Cardiac septum (tissue), 1 donor: ENCODE data around the gene PPARGC1A. TPM values are rescaled to one million over a fixed set of nuclear protein-coding genes. Genes with fewer than 3 reads are reported as not detected.

Source experiments
- DNase-seq: peaks from one replicate; pipeline ENCODE4 v3.0.0-alpha.2; 2020; ENCODE audit warnings: low spot score
- intact Hi-C: fragments of 100-400 bp; cut with DNase I; formaldehyde crosslinking; loops from one replicate; pipeline ENCODE4 v1.14.0; 2022
- total RNA-seq: library from RNA; stranded (reverse); fragmentation: NEBNext Ultra II Directional; extraction: Animal tissue kit (Norgen Biotek cat#: 25700); gene quantifications from one replicate; pipeline ENCODE4 v1.2.1, GENCODE V29; 2021
- donor health status: DM: no; HTN: no; CAD: no.

The PPARGC1A gene
- total RNA-seq, 1 donor from 2014 or later: 99.6 TPM

DNA sequence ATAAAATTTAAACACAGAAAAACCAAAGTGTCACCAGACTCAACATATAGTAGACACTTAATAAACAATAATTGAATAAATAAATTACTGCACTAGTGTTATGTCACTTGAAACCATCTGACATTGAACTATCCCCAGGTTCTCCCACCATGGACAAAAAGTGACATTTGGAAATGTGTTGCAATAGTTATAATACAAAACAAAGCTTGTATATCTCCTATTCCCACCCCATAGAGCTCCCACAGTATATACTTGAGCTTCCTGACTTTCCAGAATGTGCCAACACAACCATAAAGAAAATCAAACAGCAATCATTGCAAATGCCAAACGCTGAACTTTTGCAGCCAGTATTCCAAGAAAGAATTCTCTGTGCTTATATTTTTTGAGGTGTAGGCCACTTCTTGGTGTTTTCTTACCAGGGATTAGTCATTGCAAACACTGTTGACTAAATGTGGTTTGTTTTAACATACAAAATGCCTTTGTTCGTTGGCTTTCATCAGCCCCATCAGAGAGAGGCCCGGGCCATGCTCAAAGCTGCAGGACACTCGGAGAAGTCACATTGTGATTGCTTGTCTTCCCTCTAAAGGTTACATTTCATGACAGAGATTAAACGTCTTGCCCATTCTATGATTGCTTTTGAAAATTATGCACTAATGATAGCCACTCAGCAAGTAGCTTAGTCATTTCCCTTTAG, 33.8 kb downstream of the PPARGC1A start:
- intact Hi-C loops: loop anchor here (10.0 kb wide), 1 partner anchor 389 kb away; no protein-coding TSS in a partner anchor
- no peak for DNase-seq

DNA sequence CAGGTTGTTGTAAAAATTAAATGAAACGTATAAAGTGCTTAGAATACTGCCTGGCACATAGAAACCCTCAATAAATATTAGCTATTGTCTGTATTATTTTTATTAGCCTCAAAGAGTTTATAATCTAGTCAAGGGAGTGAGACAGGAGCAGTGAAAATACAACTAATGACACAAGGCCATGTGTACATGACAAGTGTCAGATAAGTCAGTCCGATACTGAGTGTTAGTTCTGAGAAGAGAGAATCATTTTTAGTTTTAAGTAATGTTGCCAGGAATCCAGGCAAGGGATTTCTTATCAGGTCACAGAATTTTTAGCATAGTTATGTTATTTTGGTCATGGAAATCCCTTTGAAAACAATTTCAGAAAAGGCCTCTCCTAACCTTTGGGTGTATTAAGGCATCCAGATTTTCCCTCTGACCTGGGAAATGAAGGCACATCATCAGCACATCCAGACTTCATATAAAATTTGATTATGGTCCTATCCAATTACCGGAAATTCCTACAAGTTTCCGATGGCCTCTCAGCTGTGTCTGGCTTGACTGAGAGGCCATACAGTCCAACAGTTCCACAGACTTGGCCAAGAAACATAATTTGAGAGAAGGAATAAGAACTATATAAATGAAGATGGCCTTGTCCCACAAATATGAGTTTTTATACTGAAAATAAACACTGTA, 35.7 kb downstream of the PPARGC1A start:
- no peak for DNase-seq
- intact Hi-C loops: loop anchor here (10.0 kb wide), 1 partner anchor 391 kb away; no protein-coding TSS in a partner anchor

- intact Hi-C loops: loop anchor here (10.0 kb wide), 1 partner anchor 393 kb away; no protein-coding TSS in a partner anchor
- no peak for DNase-seq
Observed at GRCh38 chr4:23851464-23851863, 38.4 kb downstream of the PPARGC1A start.

DNA sequence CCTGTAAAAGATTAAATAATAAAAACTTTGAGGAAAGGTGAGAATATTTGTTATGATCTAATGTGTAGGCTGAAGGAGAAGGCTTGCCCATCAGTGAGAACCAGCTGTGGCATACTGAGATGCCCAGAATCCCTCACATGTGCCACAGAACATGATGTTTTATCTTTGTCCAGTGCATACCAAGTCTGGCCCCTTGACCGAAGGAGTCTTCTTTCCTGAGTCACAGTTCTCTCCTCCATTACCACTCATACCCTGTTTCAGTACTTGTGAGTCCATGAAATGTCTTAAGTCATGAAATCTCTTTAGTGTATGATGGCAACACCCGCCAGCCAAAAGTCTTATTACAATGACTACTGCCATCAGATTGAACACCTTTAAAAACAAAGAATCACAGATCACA, 42.7 kb downstream of the PPARGC1A start:
- no peak for DNase-seq
- intact Hi-C loops: no loop called here

GRCh38 chr4:23844961-23845360, 44.9 kb downstream of the PPARGC1A start:
- DNase-seq: no peak
- intact Hi-C loops: no loop called here

DNA sequence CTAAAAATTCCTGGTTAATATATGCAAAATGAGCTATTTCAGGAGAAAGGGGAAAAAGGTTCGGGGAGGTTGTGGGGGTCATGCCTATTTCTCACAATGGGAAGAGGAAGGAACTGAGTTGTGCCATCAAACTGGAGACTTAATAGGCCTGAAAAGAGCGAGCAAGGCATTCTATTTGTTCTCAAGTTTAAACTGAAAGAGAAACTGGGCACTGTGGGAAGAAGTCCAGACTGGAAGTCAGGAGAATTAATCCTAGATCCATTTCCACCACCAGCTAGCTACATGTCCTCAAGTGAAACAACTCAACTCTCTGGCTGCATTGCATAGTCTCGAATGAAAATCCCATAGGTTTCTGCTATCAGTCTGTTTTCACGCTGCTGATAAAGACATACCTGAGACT, 50.6 kb downstream of the PPARGC1A start:
- intact Hi-C loops: no loop called here
- DNase-seq: no peak

- DNase-seq: no peak
- intact Hi-C loops: no loop called here
Observed at GRCh38 chr4:23838607-23839006, 51.2 kb downstream of the PPARGC1A start.

DNA sequence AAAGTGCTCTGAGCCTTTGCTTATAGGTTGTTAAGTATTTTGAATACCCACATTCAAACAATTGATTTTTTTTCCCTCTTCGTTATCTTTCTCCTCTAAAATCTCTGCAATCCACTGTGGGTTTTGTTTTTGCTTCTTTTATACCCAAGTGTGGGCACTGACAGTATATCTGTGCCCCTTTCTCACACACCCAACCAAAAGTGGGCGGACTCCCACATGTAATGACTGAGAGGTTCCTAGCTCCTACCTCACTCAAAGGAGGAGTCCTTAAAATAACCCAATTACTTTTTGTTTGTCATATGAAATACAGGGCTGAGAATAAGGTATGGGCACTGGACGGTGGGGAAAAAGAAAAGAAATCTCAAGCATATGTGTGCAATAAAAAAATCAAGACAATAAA, 51.7 kb downstream of the PPARGC1A start:
- intact Hi-C loops: no loop called here
- no peak for DNase-seq

- intact Hi-C loops: no loop called here
- no peak for DNase-seq
Observed at GRCh38 chr4:23837371-23837770, 52.5 kb downstream of the PPARGC1A start.

DNA sequence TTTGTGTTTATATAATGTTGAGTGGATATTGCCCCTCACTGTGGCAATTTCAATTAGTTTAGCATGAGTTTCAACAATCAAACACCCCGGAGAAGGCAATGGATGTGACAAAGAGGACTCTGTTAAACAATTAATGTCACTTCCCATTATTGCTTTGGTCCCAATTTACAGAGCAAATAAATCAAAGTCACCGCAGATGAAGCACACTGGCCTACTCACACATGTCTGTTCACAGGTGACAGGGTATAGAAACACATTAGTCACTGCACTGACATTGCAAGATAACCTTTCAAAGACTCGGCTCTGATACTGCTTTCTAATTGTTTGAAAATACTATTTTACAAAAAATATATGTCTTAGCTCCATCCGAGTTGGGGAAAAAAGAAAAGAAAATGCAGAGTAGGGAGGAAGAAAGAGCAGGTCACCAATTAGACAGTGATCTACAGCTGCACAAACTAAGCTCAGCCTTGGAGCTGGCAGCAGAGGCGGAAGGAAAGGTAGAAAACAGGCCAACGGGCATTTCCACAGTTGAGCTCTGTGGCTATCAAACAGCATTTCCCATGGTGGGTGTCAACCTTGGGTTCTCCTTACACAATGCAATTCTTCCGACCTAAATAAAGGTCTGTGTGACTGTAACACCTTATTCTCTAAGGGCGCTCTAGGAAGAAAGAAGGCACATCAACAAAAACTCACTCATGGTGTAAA, 53.9 kb downstream of the PPARGC1A start:
- intact Hi-C loops: no loop called here
- DNase-seq: no peak

DNA sequence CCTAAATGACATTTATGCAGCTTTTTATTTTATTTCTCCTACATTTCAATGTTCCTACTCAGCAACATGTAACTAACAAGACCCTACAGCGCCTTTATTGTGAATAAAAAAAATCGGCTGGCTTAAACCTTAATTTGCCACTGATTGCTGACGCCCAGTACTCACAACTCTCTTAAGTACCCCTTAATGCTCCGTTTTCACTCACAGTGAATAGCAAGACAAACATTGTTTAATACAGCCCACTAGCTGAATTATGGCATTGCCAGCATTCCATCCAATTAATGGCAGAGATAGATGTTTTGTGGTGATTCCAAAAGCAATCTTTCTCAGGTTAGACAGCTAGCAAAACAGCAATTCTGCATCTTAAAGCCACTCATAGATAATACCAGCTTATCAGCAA, 61.1 kb downstream of the PPARGC1A start:
- no peak for DNase-seq
- intact Hi-C loops: no loop called here

DNA sequence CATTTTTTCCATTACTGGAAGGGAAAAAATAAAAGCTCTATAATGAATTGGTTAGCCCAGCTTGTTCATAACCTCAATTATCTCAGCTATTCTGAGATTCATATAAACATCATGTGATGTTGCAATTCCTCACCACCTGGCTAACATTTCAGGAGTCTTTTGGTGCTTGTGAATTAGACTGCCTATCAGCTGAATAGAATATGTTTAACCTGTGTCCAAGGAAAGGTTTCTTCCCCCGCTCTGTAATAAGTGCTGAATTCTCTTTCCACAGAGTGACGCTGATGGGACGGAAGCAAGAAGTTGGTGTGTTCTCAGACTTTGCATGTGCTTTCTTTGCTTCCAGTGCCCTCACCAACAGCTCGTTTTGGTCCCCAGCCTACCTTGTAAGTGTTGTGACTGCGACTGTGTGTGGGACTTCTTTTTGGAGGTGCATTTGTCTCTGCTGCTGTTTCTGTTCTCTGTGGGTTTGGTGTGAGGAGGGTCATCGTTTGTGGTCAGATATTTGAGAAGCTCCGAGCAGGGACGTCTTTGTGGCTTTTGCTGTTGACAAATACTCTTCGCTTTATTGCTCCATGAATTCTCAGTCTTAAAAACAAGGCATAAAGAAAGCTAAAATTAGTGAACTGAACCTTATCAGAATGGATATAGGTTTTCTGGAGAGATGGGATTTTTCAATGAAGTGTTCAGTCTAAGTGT, 61.7 kb downstream of the PPARGC1A start:
- intact Hi-C loops: no loop called here

DNA sequence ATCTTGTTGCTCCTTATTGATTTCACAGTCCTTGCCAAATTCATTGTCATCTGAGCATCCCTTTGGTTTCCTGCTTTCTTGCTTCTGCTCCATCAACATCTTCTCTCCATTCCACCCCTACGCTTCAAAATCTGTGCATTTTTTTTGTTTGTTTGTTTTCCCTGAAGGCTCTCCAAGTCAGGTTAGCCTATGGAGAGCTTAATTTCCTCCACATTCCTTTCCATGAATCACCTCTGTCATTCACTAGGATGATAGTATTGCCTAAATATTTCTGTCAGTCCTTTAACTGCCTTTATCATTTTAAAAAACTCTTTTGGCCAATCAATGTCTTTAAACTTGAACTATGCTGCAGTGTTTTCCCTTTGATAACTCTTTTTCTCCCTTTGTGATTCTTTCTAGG, 67.7 kb downstream of the PPARGC1A start:
- DNase-seq: no peak
- intact Hi-C loops: no loop called here

More for the DNA sequence above, 61.7 kb downstream of the PPARGC1A start:
- no peak for DNase-seq

DNA sequence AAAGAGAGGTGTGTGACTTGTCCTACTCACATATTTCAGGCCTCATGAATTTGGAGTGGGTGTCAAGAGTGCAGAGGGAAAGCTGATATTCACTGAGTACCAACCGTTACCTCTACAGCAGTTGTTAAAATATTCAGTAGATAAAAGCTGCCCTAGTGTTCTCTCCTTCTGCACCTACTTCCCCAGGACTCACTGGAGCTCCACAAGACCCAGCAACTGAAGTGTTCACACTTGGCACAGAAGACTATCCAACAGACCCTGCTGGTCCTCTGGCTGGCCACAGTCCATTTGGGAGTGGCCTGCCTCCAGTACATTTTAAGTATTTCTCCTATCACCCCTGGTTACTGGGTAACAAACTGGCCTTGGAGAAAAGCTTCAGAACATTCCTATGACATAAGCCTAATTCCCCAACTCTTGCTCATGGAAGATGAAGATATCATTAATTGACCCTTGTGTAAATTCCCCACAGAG, 70.8 kb downstream of the PPARGC1A start:
- intact Hi-C loops: no loop called here
- DNase-seq: no peak

DNA sequence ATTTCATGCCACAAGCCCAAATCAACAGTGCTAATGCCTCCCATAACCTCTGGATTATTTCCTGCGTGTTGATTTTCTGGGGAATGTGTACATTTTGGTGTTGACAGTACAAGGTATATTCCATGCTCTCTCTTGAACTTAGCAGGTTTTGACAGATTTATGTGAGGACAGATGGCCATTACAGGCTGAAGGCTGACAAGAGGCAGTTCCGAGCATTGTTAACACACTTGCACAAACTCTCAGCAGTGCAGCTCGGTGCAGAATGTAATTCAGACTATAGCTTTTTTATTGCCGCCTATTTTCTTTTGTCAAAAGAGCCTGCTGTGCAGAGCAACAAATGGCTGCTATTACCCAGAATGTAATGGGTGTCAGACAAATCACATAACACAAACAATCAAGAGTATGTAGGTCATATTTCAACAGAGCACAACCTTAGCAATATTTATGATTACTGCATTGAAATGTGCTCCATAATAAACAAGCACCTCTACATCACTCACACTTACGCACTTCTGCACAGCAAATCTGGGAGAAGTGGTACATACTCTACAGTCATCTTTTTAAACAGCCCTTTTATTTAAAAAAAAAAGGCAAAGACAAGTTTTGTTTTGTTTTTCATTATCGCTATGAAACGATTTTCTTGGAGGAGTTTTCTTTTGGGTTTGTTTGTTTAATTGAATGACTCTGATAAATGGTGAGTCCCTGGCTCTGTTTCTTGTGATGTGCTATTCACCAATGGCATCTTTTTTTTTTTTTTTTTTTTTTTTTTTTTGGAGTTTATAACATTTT, 71.6 kb downstream of the PPARGC1A start:
- intact Hi-C loops: no loop called here
- no peak for DNase-seq

DNA sequence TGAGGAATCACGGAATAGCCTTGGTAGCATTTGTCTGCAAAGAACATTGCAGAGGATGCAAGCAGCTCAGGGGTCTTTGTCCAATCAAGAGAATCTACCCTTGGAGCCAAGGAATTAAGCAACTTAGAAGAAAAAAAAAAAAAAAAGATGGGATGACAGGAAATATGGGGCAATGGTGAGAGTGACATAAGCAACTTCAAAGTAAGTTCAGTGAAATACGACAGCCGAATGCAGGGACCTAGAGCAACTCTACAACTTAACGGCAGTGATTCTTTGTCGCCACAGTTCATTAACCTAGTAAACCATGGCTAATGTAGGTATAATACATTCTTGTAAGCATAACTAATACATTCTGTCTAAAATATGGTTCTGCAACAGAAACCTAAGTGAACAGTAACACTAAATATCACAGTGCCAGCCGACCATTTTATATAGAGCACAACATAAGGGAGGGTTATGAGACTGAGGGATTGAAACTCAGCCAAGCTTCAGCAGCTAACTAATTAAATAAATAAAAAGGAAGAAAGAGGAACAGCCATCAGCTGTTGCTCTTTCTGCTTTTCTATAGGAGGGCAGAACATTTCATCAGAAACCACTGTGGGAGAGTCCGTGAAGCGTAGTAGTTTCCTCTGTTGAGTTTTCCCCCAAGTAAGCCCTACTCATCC, 74.7 kb downstream of the PPARGC1A start:
- intact Hi-C loops: no loop called here
- no peak for DNase-seq

DNA sequence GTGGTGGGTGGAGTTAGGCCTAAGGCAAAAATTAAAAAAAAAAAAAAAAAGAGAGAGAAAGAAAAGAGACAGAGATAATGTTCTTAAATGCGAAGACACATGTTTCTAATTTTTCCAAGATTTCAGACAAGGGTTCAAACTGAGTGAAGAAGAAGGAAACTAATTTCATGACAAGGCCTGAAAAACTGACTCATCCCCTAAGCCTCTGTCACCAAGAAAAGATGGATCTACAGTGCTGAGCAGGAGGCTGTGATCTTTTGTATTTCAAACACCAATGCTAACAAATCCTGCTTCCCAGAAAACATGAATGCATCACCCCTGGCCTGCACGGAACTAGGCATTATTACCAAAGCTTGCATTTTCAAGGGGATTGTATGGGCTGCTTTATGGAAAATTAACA, 75.3 kb downstream of the PPARGC1A start:
- intact Hi-C loops: no loop called here

GRCh38 chr4:23811161-23811560, 78.7 kb downstream of the PPARGC1A start:
- DNase-seq: no peak
- intact Hi-C loops: no loop called here

More for the DNA sequence above, 75.3 kb downstream of the PPARGC1A start:
- DNase-seq: no peak

- intact Hi-C loops: no loop called here
- no peak for DNase-seq
Observed at GRCh38 chr4:23805450-23805851, 84.4 kb downstream of the PPARGC1A start.
